PFSK-1 (cell line): ENCODE results near the gene CPB2.

Source experiments
- FOXP2 ChIP-seq: optimal IDR thresholded peaks from 2 replicates; pipeline ENCODE3; 2011; ENCODE audit warnings: borderline replicate concordance, control low read depth, inconsistent platforms; ENCODE audit not compliant: insufficient read depth; ENCODE audit errors: extremely low read length, extremely low read depth
- POLR2AphosphoS5 ChIP-seq: IDR thresholded peaks from 2 replicates; pipeline ENCODE4 v1.6.1; 2012; ENCODE audit warnings: low read depth, mild to moderate bottlenecking, control low read depth, low read length, moderate library complexity
- SIN3A ChIP-seq: IDR thresholded peaks from 2 replicates; pipeline ENCODE4 v1.6.1; 2012; ENCODE audit warnings: mild to moderate bottlenecking, low read length, moderate library complexity, borderline replicate concordance; ENCODE audit not compliant: insufficient read depth
- TAF1 ChIP-seq: IDR thresholded peaks from 2 replicates; pipeline ENCODE4 v1.6.1; 2012; ENCODE audit warnings: low read length, control low read depth, borderline replicate concordance; ENCODE audit not compliant: insufficient read depth
- TF ChIP-seq, protein P1 (sequence below), 2 experiments: IDR thresholded peaks; 2 replicates each; pipeline versions ENCODE4 v1.6.1 to v1.8.0; 2011 to 2012; ENCODE audit warnings: low read depth in 2 of 2, low read length in 2 of 2, control low read depth in 1 of 2, inconsistent platforms in 1 of 2, mild to moderate bottlenecking in 1 of 2, moderate library complexity in 1 of 2; ENCODE audit not compliant: insufficient read depth in 1 of 2

CPB2 gene

DNA sequence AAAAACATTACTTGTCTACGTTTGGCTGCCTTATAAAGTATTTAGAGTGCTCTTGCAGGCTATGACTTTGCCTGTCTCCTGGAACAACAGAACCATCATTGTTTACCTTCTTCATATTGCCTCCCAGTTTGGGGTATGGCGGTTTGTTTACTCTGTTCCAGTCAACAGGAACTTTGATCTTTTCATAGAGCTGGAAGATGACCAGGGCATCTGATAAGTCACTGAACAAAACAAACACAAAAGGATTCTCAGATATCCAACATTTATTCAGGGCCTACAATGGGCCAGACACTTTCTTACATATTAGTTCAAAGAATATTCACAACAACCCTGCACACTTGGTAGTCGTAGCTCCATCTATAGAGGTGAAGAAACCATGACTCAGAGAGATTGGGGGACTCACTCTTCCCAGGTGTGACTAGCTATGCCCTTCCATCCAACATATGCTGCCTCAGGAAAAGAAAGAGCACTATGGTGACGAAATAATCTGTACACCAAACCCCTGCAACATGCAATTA is 38.4 kb upstream of the CPB2 start:
- TF ChIP-seq FOXP2 (no peak), POLR2AphosphoS5 (no peak), TAF1 (no peak), SIN3A (no peak)
- TF ChIP-seq, protein P1, sequence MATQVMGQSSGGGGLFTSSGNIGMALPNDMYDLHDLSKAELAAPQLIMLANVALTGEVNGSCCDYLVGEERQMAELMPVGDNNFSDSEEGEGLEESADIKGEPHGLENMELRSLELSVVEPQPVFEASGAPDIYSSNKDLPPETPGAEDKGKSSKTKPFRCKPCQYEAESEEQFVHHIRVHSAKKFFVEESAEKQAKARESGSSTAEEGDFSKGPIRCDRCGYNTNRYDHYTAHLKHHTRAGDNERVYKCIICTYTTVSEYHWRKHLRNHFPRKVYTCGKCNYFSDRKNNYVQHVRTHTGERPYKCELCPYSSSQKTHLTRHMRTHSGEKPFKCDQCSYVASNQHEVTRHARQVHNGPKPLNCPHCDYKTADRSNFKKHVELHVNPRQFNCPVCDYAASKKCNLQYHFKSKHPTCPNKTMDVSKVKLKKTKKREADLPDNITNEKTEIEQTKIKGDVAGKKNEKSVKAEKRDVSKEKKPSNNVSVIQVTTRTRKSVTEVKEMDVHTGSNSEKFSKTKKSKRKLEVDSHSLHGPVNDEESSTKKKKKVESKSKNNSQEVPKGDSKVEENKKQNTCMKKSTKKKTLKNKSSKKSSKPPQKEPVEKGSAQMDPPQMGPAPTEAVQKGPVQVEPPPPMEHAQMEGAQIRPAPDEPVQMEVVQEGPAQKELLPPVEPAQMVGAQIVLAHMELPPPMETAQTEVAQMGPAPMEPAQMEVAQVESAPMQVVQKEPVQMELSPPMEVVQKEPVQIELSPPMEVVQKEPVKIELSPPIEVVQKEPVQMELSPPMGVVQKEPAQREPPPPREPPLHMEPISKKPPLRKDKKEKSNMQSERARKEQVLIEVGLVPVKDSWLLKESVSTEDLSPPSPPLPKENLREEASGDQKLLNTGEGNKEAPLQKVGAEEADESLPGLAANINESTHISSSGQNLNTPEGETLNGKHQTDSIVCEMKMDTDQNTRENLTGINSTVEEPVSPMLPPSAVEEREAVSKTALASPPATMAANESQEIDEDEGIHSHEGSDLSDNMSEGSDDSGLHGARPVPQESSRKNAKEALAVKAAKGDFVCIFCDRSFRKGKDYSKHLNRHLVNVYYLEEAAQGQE (IDR thresholded peaks at IDR 0.05; ENCODE audit: insufficient read depth in 1 of 2, low read depth in 2 of 2, low read length in 2 of 2): no peak

DNA sequence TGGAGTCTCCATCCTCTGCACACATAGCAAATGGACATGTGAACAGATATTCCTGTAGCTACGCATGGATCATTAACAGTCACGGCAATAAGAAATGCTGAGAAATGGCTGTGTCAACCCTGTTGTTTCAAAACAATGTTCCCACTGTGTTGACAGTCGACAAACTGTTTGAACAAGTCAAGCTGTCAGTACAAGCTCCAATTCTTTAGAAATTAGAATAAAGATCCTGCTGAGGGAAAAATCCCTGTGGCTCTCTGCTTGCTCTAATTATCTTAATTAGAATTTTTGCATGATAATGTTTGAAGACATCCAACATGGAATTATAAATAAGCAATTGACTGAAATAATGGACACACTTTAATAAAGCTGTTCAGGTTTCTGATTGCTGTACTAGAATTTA is 37.9 kb upstream of the CPB2 start:
- TF ChIP-seq FOXP2: no peak
- no peak for TF ChIP-seq POLR2AphosphoS5
- TF ChIP-seq SIN3A: no peak
- no peak for TF ChIP-seq TAF1
- TF ChIP-seq, protein P1 (IDR thresholded peaks at IDR 0.05; ENCODE audit: insufficient read depth in 1 of 2, low read depth in 2 of 2, low read length in 2 of 2): no peak

DNA sequence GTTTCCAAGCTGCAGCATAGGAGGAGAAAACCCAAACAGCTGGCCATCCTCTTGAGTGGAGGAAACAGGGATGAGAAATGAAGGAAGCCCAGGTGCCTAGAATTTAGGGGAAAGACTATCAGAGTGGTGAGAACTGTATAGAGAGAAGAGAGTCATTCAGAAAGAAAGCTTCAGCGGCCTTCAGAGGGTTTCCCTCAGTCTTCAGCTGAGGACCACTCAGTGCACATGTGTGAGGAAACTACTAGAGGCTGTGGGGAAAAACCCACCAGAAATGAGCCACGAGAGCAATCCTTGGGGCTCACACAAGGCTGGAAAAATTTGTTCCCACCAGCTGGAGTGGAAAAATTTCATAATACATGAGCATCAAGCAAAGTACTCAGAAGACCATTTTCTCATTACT is 35.2 kb upstream of the CPB2 start:
- no peak for TF ChIP-seq FOXP2
- TF ChIP-seq, protein P1 (IDR thresholded peaks at IDR 0.05; ENCODE audit: insufficient read depth in 1 of 2, low read depth in 2 of 2, low read length in 2 of 2): no peak

DNA sequence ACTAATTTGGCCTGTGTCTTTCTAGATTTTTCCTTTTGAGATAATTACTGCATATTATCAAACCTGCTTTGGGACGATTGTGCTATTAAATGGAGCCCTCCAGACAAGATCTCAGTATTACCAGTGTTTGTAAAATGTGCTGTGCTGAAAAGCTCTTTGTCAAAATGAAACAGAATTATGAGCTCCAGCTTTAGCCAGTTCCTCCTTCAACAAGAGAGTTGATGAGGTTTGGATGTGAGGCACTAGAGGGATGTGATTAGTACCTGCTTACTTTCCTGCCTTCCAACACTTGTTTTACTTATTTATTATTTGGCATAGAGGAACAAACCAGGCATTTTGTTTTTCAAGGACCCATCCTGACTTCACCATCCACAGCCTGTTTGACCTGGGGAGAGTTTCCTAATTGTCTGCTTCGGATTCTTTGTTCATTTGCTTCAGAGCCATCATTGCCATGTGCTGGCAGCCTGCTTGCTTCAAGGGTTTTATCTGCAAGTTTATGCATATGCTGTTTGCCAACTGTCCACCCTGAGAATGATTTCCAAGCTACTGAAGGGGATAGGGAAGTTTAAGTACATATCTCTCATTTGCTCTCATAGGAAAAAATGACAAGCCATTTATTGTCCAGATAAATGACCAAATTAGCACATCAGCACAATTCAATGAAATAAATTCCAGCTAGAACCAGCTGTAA is 32.9 kb upstream of the CPB2 start:
- TF ChIP-seq POLR2AphosphoS5 (no peak), SIN3A (no peak), FOXP2 (no peak), TAF1 (no peak)
- TF ChIP-seq, protein P1 (IDR thresholded peaks at IDR 0.05; ENCODE audit: insufficient read depth in 1 of 2, low read depth in 2 of 2, low read length in 2 of 2): no peak
